H1 (cell line): ENCODE measurements around the gene IQUB. TPM values are rescaled to one million over a fixed set of nuclear protein-coding genes. Genes with fewer than 3 reads are reported as not detected.

Source experiments
- CTCF ChIA-PET: fragments of 300-600 bp; sonication (Branson Sonifier 250); formaldehyde crosslinking; loops from one replicate; lab custom pipeline; 2021; ENCODE audit not compliant: partially characterized antibody; lab: Charles Lee
- POLR2A ChIA-PET: fragments of 300-600 bp; sonication (Branson Sonifier 250); formaldehyde crosslinking; loops from one replicate; lab custom pipeline; 2021; ENCODE audit warnings: inconsistent platforms; ENCODE audit not compliant: partially characterized antibody; lab: Charles Lee
- DNase-seq, 2 experiments: peaks; one replicate each; pipeline versions ENCODE4 v3.0.0 to v3.0.0-alpha.2; 2010 to 2022; ENCODE audit warnings: low spot score in 2 of 2, low read depth in 1 of 2, mixed read lengths in 1 of 2
- FAIRE-seq: peaks from 2 replicates; lab custom pipeline; 2011; peaks lifted over from hg19 to GRCh38; lab: Jason Lieb, UNC
- H2AFZ ChIP-seq: 2 replicates; pipeline ENCODE4 v1.8.1; 2012; ENCODE audit warnings: low read length, inconsistent platforms
- H2AK5ac ChIP-seq: 2 replicates; pipeline ENCODE4 v1.6.1; 2013; ENCODE audit warnings: low read depth, low read length
- H2BK120ac ChIP-seq: replicated peaks from 2 replicates; pipeline ENCODE3; 2013; ENCODE audit warnings: low read depth, low read length, inconsistent platforms
- H2BK12ac ChIP-seq: 2 replicates; pipeline ENCODE4 v1.6.1; 2013; ENCODE audit warnings: low read depth, low read length
- H2BK15ac ChIP-seq: 2 replicates; pipeline ENCODE4 v1.6.1; 2013; ENCODE audit warnings: low read length
- H2BK20ac ChIP-seq: 2 replicates; pipeline ENCODE4 v1.6.1; 2013; ENCODE audit warnings: low read length
- H2BK5ac ChIP-seq: 2 replicates; pipeline ENCODE4 v1.6.1; 2013; ENCODE audit warnings: low read depth, low read length
- H3K14ac ChIP-seq: 2 replicates; pipeline ENCODE4 v1.6.1; 2013; ENCODE audit warnings: inconsistent platforms; ENCODE audit not compliant: insufficient read length
- H3K18ac ChIP-seq: 2 replicates; pipeline ENCODE4 v1.6.1; 2013; ENCODE audit warnings: low read length; ENCODE audit errors: extremely low read depth
- H3K23ac ChIP-seq: 2 replicates; pipeline ENCODE4 v1.6.1; 2013; ENCODE audit warnings: inconsistent platforms; ENCODE audit not compliant: insufficient read length
- H3K23me2 ChIP-seq: 2 replicates; pipeline ENCODE4 v1.6.1; 2013; ENCODE audit warnings: low read depth, low read length
- H3K27ac ChIP-seq: 2 replicates; pipeline ENCODE4 v1.6.1; 2011; ENCODE audit warnings: low read depth, low read length, inconsistent platforms
- H3K27me3 ChIP-seq, 4 experiments: replicated peaks in 1 of 4; 1 replicate in 1 of 4; 2 replicates in 3 of 4; pipeline versions ENCODE4 v1.6.1 to v1.8.1; 2011 to 2013; ENCODE audit warnings: low read length in 3 of 4, mild to moderate bottlenecking in 3 of 4, inconsistent platforms in 2 of 4, mixed read lengths in 2 of 4, moderate library complexity in 1 of 4; ENCODE audit not compliant: control insufficient read depth in 3 of 4, insufficient read depth in 3 of 4; ENCODE audit errors: extremely low read depth in 1 of 4
- H3K36me3 ChIP-seq, 4 experiments: 2 replicates each; pipeline versions ENCODE4 v1.6.1 to v1.8.1; 2011 to 2013; ENCODE audit warnings: mild to moderate bottlenecking in 4 of 4, low read length in 3 of 4, moderate library complexity in 2 of 4, control low read depth in 1 of 4, inconsistent platforms in 1 of 4; ENCODE audit not compliant: insufficient read depth in 4 of 4, control insufficient read depth in 2 of 4
- H3K4ac ChIP-seq: replicated peaks from 2 replicates; pipeline ENCODE3; 2013; ENCODE audit warnings: low read length, low read depth, mixed read lengths, inconsistent platforms; ENCODE audit not compliant: insufficient read length
- H3K4me1 ChIP-seq, 4 experiments: replicated peaks in 1 of 4; 1 replicate in 1 of 4; 2 replicates in 3 of 4; pipeline versions ENCODE4 v1.6.1 to v1.8.1; 2011 to 2013; ENCODE audit warnings: low read length in 3 of 4, inconsistent platforms in 2 of 4, mixed read lengths in 1 of 4; ENCODE audit not compliant: insufficient read depth in 4 of 4, control insufficient read depth in 3 of 4
- H3K4me2 ChIP-seq, 2 experiments: 2 replicates each; pipeline versions ENCODE4 v1.6.1 to v1.8.1; 2011 to 2013; ENCODE audit warnings: low read depth in 2 of 2, low read length in 2 of 2, control low read depth in 1 of 2, inconsistent platforms in 1 of 2, mild to moderate bottlenecking in 1 of 2; ENCODE audit not compliant: insufficient read depth in 1 of 2
- H3K4me3 ChIP-seq, 4 experiments: fragments of 200-600, 300-600 bp in 1 of 4; sonication (generic), shearing (Covaris generic), sonication (Bioruptor Twin) in 1 of 4; 2 replicates each; pipeline versions ENCODE4 v1.5.1 to v1.8.1; 2011 to 2016; ENCODE audit warnings: low read length in 4 of 4, low read depth in 3 of 4, control low read depth in 2 of 4, inconsistent platforms in 2 of 4, mild to moderate bottlenecking in 2 of 4, mixed read lengths in 1 of 4, moderate library complexity in 1 of 4; ENCODE audit not compliant: insufficient read depth in 2 of 4; ENCODE audit errors: extremely low read depth in 1 of 4
- H3K56ac ChIP-seq: replicated peaks from 2 replicates; pipeline ENCODE3; 2013; ENCODE audit warnings: low read depth, mild to moderate bottlenecking, mixed read lengths, low read length, inconsistent platforms; ENCODE audit not compliant: insufficient read length
- H3K79me1 ChIP-seq: 2 replicates; pipeline ENCODE4 v1.6.1; 2013; ENCODE audit warnings: low read depth, low read length, control low read depth
- H3K79me2 ChIP-seq, 2 experiments: 2 replicates each; pipeline versions ENCODE4 v1.6.1 to v1.8.1; 2012 to 2013; ENCODE audit warnings: low read length in 2 of 2, mild to moderate bottlenecking in 2 of 2, inconsistent platforms in 1 of 2; ENCODE audit not compliant: insufficient read depth in 2 of 2, control insufficient read depth in 1 of 2
- H3K9ac ChIP-seq, 4 experiments: replicated peaks in 1 of 4; 1 replicate in 1 of 4; 2 replicates in 3 of 4; pipeline versions ENCODE4 v1.6.1 to v1.8.1; 2011 to 2013; ENCODE audit warnings: low read depth in 3 of 4, low read length in 3 of 4, control low read depth in 2 of 4, mild to moderate bottlenecking in 2 of 4, moderate library complexity in 2 of 4, inconsistent platforms in 1 of 4; ENCODE audit errors: extremely low read depth in 1 of 4
- H3K9me3 ChIP-seq, 2 experiments: 2 replicates each; pipeline versions ENCODE4 v1.6.1 to v1.8.1; 2012 to 2013; ENCODE audit warnings: mild to moderate bottlenecking in 2 of 2, moderate library complexity in 2 of 2, control low read depth in 1 of 2, inconsistent platforms in 1 of 2, low read depth in 1 of 2, low read length in 1 of 2, mixed read lengths in 1 of 2; ENCODE audit not compliant: insufficient read depth in 2 of 2
- H4K20me1 ChIP-seq, 2 experiments: replicated peaks in 1 of 2; 2 replicates each; pipeline versions ENCODE3 to v1.8.1; 2011 to 2013; ENCODE audit warnings: inconsistent platforms in 2 of 2, low read length in 2 of 2, mild to moderate bottlenecking in 1 of 2; ENCODE audit not compliant: insufficient read depth in 2 of 2, control insufficient read depth in 1 of 2
- H4K5ac ChIP-seq: 2 replicates; pipeline ENCODE4 v1.6.1; 2013; ENCODE audit warnings: low read length, low read depth, mixed read lengths, inconsistent platforms; ENCODE audit not compliant: insufficient read length
- H4K8ac ChIP-seq: 2 replicates; pipeline ENCODE4 v1.8.0; 2013; ENCODE audit warnings: mild to moderate bottlenecking, moderate library complexity, low read length, inconsistent platforms; ENCODE audit not compliant: insufficient read depth; ENCODE audit errors: extremely low read depth
- H4K91ac ChIP-seq: replicated peaks from 2 replicates; pipeline ENCODE3; 2013; ENCODE audit warnings: low read length, mixed read lengths, inconsistent platforms; ENCODE audit not compliant: insufficient read length
- HDAC2 ChIP-seq, 2 experiments: fragments of 300-600 bp in 1 of 2; sonication (generic) in 1 of 2; IDR thresholded peaks; 2 replicates each; pipeline ENCODE4 v1.6.1; 2011 to 2012; ENCODE audit warnings: low read depth in 2 of 2, low read length in 2 of 2, mild to moderate bottlenecking in 2 of 2, moderate library complexity in 2 of 2, borderline replicate concordance in 1 of 2, inconsistent platforms in 1 of 2
- POLR2AphosphoS5 ChIP-seq: IDR thresholded peaks from 2 replicates; pipeline ENCODE4 v1.6.1; 2011; ENCODE audit warnings: low read depth, low read length
- SP2 ChIP-seq: IDR thresholded peaks from 2 replicates; pipeline ENCODE4 v1.6.1; 2012; ENCODE audit warnings: mild to moderate bottlenecking, low read length, inconsistent platforms
- WGBS, 2 experiments: shearing (Covaris generic) in 1 of 2; methylation state at CpG; one replicate each; pipeline versions ENCODE4 v1.1.6 to v1.1.7; 2013 to 2015; ENCODE audit warnings: low lambda C conversion rate in 2 of 2, mixed read lengths in 2 of 2, inconsistent platforms in 1 of 2, low coverage in 1 of 2, missing lambda C conversion rate in 1 of 2; ENCODE audit not compliant: insufficient replicate concordance in 2 of 2, insufficient coverage in 1 of 2, insufficient read length in 1 of 2; ENCODE audit errors: extremely low coverage in 1 of 2, missing lambda C conversion rate in 1 of 2; 5-methylcytosine and 5-hydroxymethylcytosine counted together
- polyA plus RNA-seq, 7 experiments: library from polyadenylated mRNA; depleted of rRNA in 3 of 7; stranded (reverse) in 5 of 7; unstranded in 2 of 7; fragments of >200 nt in 5 of 7; fragments of 200-250 nt in 2 of 7; gene quantifications; 1 replicate in 5 of 7; 2 replicates in 1 of 7; 4 replicates in 1 of 7; pipeline versions ENCODE4 v1.2.1 to v1.2.3, GENCODE V29; 2011 to 2013; ENCODE audit warnings: missing spikeins in 2 of 7, mixed read lengths in 2 of 7
- total RNA-seq: library from RNA; stranded (reverse); fragmentation: NEBNext Ultra II Directional; extraction: Animal tissue kit (Norgen Biotek cat#: 25700); gene quantifications from 2 replicates; pipeline ENCODE4 v1.2.1, GENCODE V29; 2021
- TF ChIP-seq, protein P1 (sequence below): IDR thresholded peaks from 2 replicates; pipeline ENCODE4 v1.6.1; 2012; ENCODE audit warnings: inconsistent platforms

IQUB gene
- total and polyA plus RNA-seq, 2 of the 8 experiments (the other 6 are each of a cell fraction or from before 2014, with no cell fraction given), result 0.12 to 0.82 TPM

DNA sequence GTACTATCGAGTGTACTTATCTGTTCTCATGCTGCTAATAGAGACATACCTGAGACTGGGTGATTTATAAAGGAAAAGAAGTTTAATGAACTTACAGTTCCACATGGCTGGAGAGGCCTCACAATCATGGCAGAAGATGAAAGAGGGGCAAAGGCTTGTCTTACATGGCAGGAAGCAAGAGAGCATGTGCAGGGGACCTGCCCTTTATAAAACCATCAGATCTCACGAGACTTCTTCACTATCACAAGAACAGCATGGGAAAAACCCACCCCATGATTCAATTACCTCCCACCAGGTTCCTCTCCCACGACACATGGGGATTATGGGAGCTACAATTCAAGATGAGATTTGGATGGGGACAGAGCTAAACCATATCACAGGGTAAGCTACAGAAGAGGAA is 18.8 kb upstream of the IQUB start:
- DNase-seq (no peak), FAIRE-seq (no peak)
- Histone ChIP-seq H3K23ac (no peak overlapping the region), H3K18ac (no peak overlapping the region), H2BK5ac (no peak overlapping the region), H3K79me1 (peaks cover 2% of the 10 kb centered on the region; the same call in 1 of the 2 replicates), H3K36me3 (peaks cover 0 to 24% (median 8%) of the 10 kb centered on the region in 4 experiments; a peak in 4 of 8 replicates), H3K56ac (no peak overlapping the region), H3K27ac (no peak overlapping the region), H3K79me2 (peaks cover 10 to 46% of the 10 kb centered on the region in 2 experiments), H3K14ac (no peak overlapping the region), H3K23me2 (peaks cover 7% of the 10 kb centered on the region), H4K8ac (no peak overlapping the region), H2BK20ac (no peak overlapping the region), H3K4me3 (no peak overlapping the region), H4K91ac (no peak overlapping the region), H2BK15ac (no peak overlapping the region), H2AK5ac (no peak overlapping the region), H3K4ac (no peak overlapping the region), H3K9me3 (no peaks in the 10 kb centered on the region), H3K4me1 (peaks cover 0 to 5% (median under 1%) of the 10 kb centered on the region in 4 experiments; a peak in 2 of 7 replicates), H2BK12ac (no peak overlapping the region), H4K5ac (no peak overlapping the region), H3K9ac (no peak overlapping the region), H3K27me3 (no peaks in the 10 kb centered on the region), H2BK120ac (no peak overlapping the region), H4K20me1 (no peaks in the 10 kb centered on the region), H2AFZ (no peak overlapping the region), H3K4me2 (no peak overlapping the region)
- ChIA-PET POLR2A (no interaction called here), CTCF (interaction anchor here (0.6 to 1.0 kb wide), 2 partner anchors 55 to 1288 kb away, joined by 3 to 4 read pairs; no protein-coding TSS in a partner anchor)
- TF ChIP-seq POLR2AphosphoS5, result no peak
- TF ChIP-seq, protein P1, sequence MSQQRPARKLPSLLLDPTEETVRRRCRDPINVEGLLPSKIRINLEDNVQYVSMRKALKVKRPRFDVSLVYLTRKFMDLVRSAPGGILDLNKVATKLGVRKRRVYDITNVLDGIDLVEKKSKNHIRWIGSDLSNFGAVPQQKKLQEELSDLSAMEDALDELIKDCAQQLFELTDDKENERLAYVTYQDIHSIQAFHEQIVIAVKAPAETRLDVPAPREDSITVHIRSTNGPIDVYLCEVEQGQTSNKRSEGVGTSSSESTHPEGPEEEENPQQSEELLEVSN, result no peak
- no peak for TF ChIP-seq SP2
- TF ChIP-seq HDAC2 (IDR thresholded peaks at IDR 0.05; ENCODE audit: borderline replicate concordance in 1 of 2, low read depth in 2 of 2, low read length in 2 of 2), result no peak
- WGBS, 2 experiments, result 86% methylated on average over 3 of the region's 3 CpGs; no CpG with 5 or more reads in 1 of the 2 experiments
